Measurements from ENCODE around the gene DBI. TPM values are rescaled to one million over a fixed set of nuclear protein-coding genes. Genes with fewer than 3 reads are reported as not detected.

DBI gene
- total and polyA plus RNA-seq, 2 donors (not counting 1 experiment from before 2014, with no cell fraction given) = 45.2 to 69.4 TPM

DNA sequence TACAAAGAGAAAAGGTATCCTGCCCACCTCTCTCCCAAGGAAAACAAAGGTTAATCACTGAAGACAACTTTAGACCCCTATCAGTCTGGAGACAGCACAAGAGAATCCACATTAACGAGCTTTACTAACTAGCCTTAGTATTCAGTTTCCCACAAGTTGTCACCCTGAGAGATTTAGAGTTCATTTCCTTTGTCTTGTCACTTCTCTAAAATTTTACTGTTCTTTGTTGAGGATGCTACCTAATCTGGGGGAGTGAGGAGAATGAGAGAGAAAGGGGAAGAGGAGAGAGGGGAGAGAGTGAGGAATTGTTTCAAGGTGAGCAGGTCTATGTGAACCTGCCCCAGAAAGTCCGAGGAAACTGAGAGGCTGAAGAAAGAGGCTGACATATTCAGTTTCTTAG is 28.5 kb upstream of the DBI start:
- 0% methylated on average over 1 of the region's 2 CpGs for WGBS (ENCODE audit: insufficient coverage)
- no peak overlapping the region for H3K4me3 Mint-ChIP-seq
- H2AFZ ChIP-seq (ENCODE audit: insufficient read depth, low read depth, low read length, poor library complexity, severe bottlenecking) = peak overlapping the region; percentile 30

More for the DNA sequence above, 28.5 kb upstream of the DBI start:
- Histone ChIP-seq H3K36me3 (replicated peaks in 1 of 2; ENCODE audit: control extremely low read depth in 1 of 2, control insufficient read depth in 1 of 2, extremely low read depth in 1 of 2, insufficient read depth in 2 of 2, low read length in 1 of 2) (peaks cover 0 to 3% of the 10 kb centered on the region in 2 experiments), H3K9ac (ENCODE audit: low read length) (no peak overlapping the region), H3K4me2 (replicated peaks; ENCODE audit: low read depth, low read length, poor library complexity, severe bottlenecking) (peak overlapping the region; percentile 54), H3K4me1 (ENCODE audit: control insufficient read depth in 2 of 2, insufficient read depth in 2 of 2, low read length in 2 of 2) (peaks cover 28 to 29% of the 10 kb centered on the region in 2 donors), H3K4me3 (ENCODE audit: control extremely low read depth in 1 of 5, extremely low read depth in 1 of 5, insufficient read depth in 1 of 5, low read depth in 2 of 5, low read length in 4 of 5) (no peak overlapping the region), H4K20me1 (ENCODE audit: control insufficient read depth, insufficient read depth, low read length, poor library complexity, severe bottlenecking) (no peaks in the 10 kb centered on the region), H3K27me3 (replicated peaks in 1 of 4; ENCODE audit: control extremely low read depth in 1 of 4, control insufficient read depth in 3 of 4, insufficient read depth in 4 of 4, low read length in 3 of 4) (no peaks in the 10 kb centered on the region), H3K27ac (ENCODE audit: low read length in 2 of 2) (peak overlapping the region; percentile 54 to 62), H3K79me2 (ENCODE audit: control insufficient read depth, insufficient read depth, low read length) (peaks cover 10% of the 10 kb centered on the region), H3K9me3 (ENCODE audit: control extremely low read depth in 1 of 3, control insufficient read depth in 2 of 3, insufficient read depth in 1 of 3, low read length in 2 of 3) (no peaks in the 10 kb centered on the region)
- ATAC-seq (ENCODE audit: low read depth) (no peak), DNase-seq (no peak)
- ChIA-PET CTCF (no interaction called here), POLR2A (no interaction called here)
- H3K27me3 Mint-ChIP-seq = no peaks in the 10 kb centered on the region
- peak overlapping the region; percentile 42 for H3K27ac Mint-ChIP-seq
- H3K4me1 Mint-ChIP-seq = peaks cover 23% of the 10 kb centered on the region
- no peaks in the 10 kb centered on the region for H3K9me3 Mint-ChIP-seq (ENCODE audit: insufficient read depth)
- intact Hi-C loops (cut with micrococcal nuclease) = no loop called here
- TF ChIP-seq, protein P1, sequence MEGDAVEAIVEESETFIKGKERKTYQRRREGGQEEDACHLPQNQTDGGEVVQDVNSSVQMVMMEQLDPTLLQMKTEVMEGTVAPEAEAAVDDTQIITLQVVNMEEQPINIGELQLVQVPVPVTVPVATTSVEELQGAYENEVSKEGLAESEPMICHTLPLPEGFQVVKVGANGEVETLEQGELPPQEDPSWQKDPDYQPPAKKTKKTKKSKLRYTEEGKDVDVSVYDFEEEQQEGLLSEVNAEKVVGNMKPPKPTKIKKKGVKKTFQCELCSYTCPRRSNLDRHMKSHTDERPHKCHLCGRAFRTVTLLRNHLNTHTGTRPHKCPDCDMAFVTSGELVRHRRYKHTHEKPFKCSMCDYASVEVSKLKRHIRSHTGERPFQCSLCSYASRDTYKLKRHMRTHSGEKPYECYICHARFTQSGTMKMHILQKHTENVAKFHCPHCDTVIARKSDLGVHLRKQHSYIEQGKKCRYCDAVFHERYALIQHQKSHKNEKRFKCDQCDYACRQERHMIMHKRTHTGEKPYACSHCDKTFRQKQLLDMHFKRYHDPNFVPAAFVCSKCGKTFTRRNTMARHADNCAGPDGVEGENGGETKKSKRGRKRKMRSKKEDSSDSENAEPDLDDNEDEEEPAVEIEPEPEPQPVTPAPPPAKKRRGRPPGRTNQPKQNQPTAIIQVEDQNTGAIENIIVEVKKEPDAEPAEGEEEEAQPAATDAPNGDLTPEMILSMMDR (IDR thresholded peaks at IDR 0.05) = no peak
- TF ChIP-seq EZH2 (IDR thresholded peaks at IDR 0.05; ENCODE audit: borderline replicate concordance, insufficient read depth, low read depth, low read length, poor library complexity, severe bottlenecking) = no peak
